ENCODE data around the gene CCDC172.
A peak's percentile ranks its signal among the peaks of the same experiment; 100 is the strongest.

The CCDC172 gene, protein sequence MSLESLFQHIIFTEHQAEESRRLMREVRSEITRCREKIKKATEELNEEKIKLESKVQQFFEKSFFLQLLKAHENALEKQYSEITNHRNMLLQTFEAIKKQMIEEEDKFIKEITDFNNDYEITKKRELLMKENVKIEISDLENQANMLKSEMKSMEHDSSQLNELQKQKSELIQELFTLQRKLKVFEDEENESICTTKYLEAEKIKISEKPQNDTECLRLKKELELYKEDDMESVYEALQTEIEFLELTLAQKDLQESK

DNA sequence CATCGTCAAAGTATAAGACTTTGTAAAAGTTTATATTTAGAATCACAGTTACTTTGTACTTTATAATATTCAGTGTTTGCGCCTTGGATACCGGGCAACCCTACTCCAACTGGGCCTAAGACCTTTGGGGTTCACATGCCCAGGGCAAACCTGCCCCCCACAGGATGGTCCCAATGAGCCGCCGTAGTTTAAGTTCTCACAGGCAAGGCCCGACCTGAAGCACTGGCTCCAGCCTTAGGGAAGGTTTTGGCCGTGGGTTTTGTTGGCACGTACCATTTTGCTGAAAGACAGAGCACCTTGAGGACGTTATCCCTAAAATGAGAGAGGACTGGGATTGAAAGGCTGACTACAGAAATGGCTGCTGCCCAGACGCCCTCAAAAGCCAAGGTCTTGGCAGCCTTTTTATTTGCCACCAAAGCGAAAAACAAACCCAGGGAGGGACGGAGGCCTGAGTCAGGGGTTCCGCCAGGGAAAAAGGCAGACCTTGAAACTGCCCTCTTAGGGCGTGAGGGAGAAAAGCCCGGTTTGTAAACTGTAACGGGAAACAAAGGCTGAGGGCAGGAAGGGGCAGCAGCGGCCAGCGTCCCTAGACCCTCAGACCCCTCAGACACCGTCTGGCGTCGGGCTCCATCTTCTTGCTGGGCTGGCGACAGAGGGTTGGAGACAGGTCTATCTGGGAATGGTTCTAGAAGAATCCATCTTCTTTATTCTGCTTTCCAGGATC lies at the start of gene CCDC172:
TSS of gene CCDC172 (plus strand) at position 222 of the 724 bp plus-strand sequence. CDS start 564 bp downstream, outside the sequence.
- DNase-seq (ENCODE audit: low read depth), result no peak

DNA sequence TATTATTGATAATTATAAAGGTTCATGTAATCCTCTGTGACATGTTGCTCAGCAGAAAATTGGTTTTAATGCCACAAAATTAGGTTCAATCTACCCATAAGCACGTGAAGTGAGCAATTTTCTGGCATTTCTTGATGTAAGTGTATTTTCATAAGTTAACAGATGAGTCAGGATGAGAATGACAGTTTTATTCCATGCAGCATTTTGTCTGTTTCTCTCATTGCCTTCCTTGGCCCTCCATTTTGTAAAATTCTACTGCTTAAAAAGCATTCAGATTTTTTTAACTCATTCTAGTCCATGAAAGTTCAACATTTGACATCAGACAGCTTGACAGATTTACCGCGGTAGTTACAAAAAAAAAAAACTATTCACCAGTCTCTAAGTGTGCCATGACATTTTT lies 47.3 kb upstream of the CCDC172 start:
- no peak for DNase-seq (ENCODE audit: low read depth)

DNA sequence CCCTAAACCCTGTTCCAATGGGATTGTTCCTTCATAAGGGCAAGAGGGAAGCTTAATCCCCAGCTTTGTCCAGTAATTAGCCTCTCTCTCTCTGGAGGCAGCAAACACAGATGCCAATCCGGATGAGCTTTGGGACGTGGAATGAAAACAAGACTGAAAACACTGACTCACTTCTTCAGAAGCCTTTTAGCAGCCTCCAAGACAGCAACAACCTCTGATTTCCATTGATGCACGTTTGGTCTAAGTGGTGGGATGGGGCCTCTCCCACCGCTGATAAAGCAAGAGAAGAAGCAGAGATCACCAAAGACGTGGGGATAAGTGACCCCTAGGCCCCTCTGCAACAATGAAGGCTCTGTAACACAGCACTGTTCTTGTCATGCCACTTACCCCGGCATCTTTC lies 45.4 kb upstream of the CCDC172 start:
- peak; percentile 3 for DNase-seq (ENCODE audit: low read depth)

DNA sequence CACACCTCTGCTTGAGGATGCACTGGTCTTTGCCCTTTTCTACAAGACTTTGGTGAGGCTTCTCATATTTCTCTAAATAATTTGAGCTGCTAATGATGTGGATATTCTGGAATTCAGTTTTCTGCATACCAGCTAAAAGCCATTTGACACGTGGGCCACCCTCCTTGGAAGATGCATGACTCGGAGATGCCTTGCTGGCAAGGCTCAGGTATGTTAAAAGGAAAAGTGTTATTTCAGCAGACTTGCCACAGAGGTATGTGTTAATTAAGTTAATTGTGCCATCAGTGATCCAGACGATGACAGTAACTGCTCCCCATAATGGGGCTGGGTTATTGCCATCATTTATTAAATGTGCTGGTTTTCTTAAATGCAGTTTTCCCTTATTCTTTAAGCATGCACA lies 42.5 kb upstream of the CCDC172 start:
- no peak for DNase-seq (ENCODE audit: low read depth)

DNA sequence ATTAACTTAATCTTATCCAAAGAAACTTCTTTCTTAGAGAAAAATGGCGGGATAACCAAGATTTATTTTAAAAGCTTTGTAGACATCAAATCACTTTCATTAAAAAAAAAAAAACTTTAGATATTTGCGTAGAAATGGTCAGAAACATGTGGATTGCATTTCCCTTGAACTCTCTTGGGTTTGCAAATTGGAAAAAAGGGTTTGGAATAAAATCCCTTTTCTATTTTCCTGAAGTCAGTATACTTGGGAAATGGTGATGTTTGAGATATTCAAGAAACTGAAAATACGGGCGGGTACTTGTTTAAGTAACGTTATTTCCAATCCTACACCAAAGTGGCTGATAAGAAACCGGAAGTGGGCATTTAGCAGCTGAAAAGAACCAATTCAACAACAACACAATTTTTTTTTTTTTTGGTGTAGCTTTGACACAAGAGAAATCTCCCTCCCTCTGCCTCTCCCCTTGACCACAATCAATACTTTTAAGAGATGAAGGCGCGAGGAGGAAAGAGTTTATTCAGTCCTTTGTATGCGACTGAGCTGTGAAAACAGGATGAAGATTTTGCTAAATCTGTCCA lies 37.5 kb upstream of the CCDC172 start:
- no peak for DNase-seq (ENCODE audit: low read depth)

DNA sequence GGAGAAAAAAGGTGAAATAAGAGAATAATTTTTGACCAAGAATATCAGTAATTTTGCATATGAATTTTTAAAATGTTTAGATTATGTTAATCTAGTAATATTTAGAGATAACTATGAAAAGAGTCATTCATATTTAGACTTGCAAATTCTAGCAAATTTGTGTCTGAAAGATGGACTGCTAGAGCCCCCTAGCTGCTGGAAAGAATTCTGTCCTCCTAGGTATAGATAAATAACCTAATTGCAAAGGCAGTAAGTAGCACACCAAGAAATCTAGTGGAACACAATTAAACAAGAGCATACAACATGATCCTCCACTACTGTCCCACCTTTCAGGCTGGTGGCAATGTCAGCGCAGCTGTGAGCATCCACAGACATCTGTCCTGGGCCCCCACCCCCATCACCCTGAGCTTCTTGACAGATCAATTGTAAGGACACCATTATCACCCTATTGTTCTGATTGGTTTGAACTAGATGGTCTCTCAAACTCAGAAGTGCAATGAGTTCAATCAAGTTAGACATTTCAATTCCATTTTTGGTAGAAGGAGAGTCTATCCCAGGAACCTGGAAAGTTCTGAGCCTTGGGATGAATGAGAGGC lies 36.2 kb upstream of the CCDC172 start:
- DNase-seq (ENCODE audit: low read depth), result no peak

DNA sequence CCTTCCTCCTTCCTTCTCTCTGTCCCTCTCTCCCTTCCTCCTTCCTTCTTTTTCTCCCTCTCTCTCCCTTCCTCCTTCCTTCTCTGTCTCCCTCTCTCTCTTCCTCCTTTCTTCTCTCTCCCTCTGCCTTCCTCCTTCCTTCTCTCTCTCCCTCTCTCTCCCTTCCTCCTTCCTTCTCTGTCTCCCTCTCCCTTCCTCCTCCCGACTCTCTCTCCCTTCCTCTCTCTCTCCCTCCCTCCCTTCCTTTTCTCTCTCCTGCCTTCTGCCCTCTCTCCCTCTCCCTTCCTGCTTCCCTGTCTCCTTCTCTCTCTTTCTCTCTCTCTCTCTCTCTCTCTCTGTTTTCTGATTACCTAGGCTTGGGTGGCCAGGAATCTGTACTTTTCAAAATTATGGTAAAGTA lies 34.6 kb upstream of the CCDC172 start:
- no peak for DNase-seq (ENCODE audit: low read depth)

DNA sequence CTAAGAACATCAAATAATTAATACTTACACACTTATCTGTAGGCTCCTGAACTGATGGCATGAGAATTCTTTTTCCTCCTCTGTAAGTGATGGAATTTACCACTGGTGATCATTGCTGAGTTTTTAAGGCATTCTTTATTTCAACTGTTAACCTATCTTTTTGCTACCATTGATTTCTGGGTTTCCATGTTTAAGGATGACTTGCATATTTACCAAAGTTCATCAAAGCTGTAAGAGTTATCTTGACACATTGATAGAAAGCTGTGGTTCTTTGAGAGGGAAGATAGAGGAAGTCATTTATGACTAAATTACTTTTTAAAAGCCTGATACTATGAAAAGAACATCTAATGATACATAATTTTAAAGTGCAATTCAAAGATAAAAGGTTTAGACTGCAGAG lies 31.8 kb upstream of the CCDC172 start:
- DNase-seq (ENCODE audit: low read depth), result no peak

DNA sequence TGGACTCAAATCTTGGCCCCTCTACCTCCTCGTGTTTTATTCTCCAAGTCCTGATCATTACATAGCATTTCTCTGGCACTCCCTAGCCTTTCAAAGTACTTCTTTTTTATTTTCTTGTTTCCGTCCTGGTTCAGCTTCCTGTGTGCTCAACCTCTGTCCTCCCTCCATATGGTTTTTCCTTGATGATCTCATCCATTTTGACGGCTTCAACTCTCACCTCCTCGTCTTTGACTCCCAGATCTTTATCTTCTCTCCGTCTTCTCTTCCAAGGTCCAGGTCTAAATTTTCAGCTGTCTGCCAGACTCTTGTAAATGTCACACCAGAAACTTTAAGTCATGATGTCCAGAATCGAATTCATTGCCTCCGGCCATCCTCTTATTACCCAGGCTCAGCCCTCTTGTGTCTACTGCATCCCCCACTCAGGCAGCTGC lies 27.9 kb upstream of the CCDC172 start:
- no peak for DNase-seq (ENCODE audit: low read depth)

DNA sequence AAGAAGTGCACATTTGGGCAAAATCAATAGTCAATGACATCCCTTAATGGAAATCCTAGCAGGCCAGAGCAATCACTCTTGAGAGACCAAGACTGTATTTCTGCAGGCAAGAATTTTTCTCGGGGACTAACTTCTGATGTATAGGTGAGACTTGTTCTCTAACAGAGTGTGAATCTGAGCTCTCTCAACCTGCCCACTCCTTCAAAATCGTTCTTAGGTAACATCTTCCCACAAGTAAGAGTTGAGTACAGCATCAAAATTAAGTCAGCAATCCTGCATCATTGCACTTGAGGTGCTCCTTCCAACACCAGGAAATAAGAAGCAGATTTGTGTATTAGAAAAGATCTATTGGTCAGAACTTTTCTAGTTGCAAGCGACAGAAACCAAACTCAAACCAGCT lies 25.7 kb upstream of the CCDC172 start:
- DNase-seq (ENCODE audit: low read depth), result no peak

DNA sequence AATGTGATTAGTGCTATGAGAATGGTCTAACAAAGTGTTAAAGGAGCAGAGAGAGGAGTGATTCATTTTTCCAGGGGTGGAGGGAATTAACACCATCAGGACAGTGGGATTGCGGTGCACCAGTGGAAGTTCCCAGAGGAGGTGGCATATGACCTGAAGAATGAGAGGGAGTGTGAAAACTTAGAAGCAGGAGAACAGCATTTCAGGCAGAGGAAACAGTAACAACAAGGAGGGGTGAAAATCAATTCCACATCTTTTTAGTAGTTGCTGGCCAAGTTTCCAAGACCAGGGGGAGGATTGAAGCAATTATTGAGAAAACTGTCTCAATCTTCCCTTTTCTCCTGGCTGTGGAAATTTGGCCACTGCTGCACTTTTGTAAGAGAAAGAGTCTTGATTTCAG lies 23.7 kb upstream of the CCDC172 start:
- no peak for DNase-seq (ENCODE audit: low read depth)

DNA sequence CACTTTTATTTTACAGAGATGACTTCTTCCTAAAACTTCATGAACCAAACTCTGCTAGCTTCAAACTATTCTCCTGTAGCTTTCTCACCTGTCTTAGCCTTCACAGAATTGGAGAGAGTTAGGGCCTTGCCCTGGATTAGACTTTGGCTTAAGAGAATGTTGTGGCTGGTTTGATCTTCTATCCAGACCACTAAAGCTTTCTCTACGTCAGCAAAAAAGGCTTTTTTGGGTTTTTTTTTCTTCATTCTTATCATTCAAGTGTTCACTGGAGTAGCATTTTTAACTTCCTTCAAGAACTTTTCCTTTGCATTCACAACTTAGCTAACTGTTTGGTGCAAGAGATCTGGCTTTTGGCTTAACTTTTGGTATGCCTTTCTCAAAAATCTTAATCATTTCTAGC lies 19.3 kb upstream of the CCDC172 start:
- no peak for DNase-seq (ENCODE audit: low read depth)

DNA sequence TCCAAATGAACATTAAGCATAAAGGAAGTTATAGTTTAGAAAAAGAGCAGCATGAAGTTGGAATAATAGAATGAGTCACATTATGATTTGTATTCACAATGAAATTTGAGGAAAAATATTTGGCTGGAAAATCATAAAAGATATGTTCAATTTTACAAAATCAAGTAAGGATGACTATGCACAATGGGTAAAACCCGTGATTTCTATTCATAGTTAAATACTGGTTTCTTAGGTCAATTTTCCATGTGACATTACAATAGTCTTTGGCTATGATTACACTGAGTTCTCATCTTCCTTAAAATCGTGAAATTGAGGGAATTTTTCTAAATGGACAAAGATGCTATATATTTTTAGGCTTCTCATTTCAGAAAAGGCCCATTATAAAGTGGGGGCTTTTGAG lies 17.4 kb upstream of the CCDC172 start:
- DNase-seq (ENCODE audit: low read depth), result no peak

DNA sequence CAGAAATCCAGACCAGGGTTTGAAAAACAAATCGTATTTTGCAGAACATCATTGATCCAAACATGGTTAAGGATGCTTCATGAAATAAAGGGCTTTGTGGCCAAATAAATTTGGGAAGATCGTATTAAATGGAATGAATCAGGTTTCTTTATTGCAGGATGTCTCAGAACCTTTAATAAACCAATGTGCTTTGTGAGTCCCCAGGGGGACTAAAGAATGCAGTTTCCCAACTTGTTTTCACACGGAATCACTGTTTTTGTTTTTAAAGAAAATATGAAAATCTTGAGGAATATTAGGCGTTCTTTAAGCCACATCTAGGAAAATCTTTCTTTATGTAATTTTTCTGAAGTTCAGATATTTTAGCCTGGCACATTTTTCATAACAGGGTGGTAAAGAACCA lies 16.8 kb upstream of the CCDC172 start:
- DNase-seq (ENCODE audit: low read depth), result no peak

DNA sequence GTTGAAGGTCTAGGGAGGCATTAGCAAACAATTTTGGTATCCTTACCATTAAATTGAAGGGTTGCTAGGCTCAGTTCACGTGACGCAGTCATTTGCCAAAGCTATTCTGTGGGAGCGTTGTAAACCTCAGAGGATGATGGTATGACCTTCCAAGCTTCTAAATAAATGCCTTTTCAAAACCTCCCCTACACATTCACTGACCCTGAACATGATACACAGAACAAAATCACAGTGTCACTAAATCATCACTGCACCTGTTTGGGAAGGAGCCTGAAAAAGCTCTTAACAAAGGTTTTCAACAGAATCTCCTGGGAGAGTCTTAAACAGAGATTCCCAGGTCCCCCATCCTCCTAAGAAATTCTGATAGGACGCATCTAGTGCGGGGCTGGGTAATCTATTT lies 13.2 kb upstream of the CCDC172 start:
- no peak for DNase-seq (ENCODE audit: low read depth)

DNA sequence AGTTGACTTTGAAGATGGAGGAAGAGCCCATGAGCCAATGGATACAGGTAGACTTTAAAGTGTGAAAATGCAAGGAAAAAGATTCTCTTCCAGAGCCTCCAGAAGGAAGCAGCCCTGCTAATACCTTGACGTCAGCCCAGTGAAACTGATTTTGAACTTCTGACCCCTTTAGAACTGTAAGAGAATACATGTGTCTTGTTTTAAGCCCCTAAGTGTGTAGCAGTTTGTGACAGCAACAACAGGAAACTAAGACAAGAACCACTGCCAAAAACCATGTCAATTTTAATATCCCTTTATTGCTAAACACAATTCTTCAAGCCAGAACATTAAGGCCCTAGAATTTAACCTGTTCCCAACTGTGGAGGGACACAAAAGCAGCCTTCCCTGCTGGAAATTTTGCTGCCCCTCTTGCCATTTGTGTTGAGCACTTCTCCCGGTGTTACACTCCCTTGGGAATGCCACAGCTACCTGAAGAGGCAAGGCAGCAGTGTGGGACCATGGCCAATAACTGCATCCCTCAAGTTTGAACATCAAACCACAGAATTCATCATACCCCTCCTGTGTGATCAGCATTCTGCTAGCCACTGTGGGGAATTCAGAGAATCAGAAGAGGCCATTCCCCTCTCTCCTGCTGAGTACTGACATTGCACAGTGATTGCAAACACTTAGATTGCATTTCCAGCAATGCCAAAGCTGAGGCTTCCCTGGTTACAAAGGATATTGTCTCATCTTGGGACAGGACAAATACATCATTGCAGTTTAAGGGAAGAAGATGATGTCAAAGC lies 12.3 kb upstream of the CCDC172 start:
- DNase-seq (ENCODE audit: low read depth), result no peak

DNA sequence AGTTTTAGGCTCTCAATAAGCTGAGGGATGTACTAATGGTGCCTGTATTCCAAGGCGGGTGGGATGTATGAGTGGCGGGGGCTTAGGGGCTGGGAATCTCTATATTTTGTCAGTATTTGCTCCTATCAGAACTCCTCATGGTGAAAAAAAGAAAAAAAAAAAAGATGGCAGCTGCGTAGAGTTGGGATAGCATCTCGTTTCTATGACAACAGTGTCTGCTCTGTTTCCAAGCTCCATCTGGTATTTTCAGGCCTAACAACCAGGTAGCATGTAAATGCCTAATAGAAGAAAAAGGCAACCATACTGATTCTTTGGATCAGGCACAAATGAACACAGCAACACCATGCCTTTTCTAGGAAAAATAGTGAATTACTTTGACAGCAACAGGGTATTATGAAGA lies 11.7 kb upstream of the CCDC172 start:
- no peak for DNase-seq (ENCODE audit: low read depth)

DNA sequence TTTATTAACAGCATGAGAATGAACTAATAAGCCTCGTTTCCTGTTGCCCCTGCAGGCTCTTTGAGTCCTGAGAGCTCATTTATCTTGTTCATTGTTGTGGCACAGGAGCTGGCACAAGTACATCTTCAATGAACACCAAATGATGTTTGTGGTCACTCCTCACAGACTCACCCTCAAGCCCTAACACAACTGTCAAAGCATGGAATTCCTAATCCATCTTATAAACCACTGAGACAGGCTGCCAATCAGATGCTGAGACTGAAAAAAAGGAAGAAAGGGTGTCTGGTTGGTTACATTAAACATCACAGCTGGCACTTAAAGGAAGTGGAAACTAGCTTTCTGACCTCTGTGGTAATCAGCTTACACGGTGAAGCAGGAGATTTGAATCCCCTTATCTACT lies 7.7 kb upstream of the CCDC172 start:
- DNase-seq (ENCODE audit: low read depth), result no peak

DNA sequence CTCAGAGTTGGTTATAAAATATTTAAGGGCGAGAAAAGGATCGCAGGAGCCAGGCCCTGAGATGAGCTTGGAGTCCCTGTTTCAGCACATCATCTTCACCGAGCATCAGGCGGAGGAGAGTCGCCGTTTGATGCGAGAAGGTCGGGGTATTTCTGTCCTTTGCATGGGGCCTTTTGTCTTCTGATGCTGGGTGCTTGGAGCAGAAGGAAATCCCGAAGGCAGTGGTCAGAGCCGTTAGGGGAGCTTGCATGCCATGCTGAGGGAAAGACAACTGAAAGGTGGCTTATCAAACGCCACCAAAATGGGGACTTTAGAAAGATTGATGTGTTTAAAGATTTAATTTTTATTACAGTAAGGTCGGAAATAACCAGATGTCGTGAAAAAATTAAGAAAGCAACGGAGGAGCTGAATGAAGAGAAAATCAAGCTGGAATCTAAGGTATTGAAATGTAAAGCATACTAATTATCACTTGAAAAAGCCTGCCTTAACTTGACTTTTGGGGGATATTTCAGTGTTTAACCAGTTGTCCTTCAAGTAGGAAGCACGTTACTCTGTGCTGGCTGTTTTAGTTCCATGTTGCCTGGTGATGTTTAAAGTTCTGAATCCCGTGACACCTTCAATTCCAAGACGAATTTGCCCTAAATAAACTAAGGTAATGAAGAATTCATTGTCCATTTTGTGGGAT lies 845 bp downstream of the CCDC172 start:
- no peak for DNase-seq (ENCODE audit: low read depth)

DNA sequence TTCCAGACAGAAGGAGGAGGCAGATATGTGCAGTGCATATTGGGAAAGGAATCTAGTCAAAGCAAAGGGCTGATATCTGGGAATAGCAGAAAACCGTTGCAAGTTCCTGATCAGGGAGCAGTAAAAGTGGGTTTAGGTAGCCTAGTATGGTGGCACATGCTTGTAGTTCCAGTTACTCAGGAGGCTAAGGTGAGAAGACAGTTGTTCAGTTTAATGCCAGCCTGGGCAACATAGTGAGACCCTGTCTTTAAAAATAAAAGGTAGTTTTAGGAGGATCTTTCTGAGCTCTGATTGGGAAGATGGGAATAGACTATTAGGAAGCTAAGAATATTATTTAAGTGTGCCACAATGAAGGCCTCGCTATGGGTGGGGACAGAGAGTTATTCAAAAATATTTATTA lies 1.7 kb downstream of the CCDC172 start:
- DNase-seq (ENCODE audit: low read depth), result no peak

DNA sequence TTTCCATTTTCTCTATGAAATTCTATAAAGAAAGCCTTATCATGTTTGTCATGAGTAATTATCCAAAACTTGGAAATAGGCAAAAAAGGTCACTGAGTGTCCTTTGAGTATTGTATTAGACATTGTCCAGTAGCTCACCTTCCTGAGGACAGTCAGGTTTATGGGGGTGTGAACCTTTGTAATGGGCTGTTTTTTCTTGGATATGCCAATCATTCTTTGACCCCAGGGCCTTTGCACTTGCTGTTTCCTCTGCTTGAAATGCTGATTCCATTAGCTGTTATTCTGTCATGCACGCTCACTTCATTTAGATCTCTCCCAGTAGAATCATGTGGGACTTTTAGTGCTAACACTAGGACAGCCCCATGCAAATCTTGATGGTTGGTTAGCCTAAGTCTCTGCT lies 4.9 kb downstream of the CCDC172 start:
- no peak for DNase-seq (ENCODE audit: low read depth)

DNA sequence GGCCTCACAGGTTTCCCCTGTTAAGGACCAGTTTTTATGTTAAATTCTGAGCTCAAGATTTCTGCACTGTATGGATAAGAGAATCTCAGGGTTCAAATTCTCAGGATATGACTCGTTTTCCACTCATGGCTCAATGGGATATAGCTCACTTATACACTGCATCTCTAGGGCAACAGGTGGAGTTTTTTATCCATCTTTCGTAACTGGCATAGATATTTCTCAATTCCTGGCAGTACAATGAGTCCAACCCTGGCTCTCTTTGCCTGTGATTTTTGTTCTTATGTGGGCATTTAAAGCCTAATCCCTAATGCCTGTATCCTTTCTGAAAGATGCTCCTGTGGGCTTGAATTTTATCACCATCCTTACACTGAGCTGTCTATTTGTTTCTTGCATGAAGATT lies 7.6 kb downstream of the CCDC172 start:
- no peak for DNase-seq (ENCODE audit: low read depth)
